GM15510 (cell line): Measurements from ENCODE around the gene ABLIM2.

Experiments
- POLR2A ChIP-seq: IDR thresholded peaks from 3 replicates; pipeline ENCODE4 v1.6.1; 2011; ENCODE audit warnings: borderline replicate concordance; ENCODE audit not compliant: insufficient read length; ENCODE audit errors: extremely low read depth

The ABLIM2 gene

GRCh38 chr4:8198206-8198905 is 39.7 kb upstream of the ABLIM2 start:
- TF ChIP-seq POLR2A: no peak

DNA sequence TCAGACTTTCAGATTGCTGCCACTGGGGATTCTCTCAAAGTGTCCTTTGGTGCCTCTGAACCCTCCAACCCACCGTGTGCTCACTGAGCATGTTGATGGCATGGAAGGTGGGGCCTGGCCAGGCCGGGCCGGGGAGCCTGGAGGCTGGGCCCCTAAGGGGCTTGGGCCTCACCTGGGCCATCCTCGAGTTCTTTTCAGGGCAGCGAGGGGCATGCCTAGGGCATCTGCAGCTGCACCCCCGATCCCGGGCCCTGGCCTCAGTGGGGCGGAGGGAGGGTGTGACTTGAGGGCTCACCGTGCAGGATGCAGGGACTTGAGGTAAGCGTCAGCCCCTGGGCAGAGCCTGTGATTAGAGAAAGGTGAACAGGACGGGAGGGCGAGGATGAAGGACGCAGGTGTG is 38.9 kb upstream of the ABLIM2 start:
- no peak for TF ChIP-seq POLR2A

DNA sequence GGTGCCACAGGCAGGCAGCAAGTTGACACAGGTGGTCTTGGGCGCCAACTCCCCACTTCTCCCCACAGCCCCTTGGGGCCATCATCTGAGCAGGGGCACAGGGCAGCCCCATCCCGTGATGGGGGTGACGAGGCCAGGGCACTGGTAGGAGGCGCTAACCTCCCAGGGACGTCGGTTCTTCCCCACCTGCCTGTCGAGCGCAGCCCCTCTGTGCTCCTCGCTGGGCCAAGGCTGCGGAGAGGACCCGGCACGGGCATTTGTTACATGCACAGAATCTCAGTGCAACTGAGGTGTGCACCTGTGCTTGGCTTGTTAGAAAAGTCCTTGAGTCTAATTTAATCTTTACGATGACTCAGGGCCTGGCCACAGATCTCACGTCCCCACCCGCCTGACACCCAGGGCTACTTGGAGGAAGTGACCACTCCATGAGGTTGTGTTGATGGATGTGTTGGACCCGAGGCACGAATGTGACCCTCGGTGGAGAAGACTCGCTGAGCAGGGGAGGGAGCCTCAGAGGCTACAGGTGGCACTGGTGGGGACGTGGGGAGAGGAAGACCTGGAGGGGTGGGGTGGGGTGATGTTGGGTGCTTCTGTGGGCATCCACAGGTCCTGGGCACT is 37.3 kb upstream of the ABLIM2 start:
- TF ChIP-seq POLR2A: no peak

DNA sequence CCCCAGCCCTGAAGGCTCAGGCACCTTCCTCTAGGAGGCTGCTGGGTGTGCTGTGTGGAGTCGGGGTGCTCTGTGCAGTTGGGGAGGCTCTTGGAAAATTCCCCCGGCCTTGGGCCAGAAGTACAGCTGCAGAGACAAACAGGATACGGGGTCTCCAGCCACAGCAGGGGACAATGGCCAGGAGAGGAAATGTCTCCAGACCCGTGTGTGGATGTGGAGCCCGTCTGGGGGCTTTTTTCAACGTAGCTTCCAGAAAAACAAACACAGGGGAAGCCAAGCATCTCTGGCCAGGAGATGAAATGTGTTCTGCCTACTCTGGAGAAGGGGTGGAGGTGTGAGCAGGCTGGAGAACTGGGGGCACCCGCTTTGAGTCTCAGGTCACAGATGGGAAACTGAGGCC is 36.8 kb upstream of the ABLIM2 start:
- TF ChIP-seq POLR2A: no peak

DNA sequence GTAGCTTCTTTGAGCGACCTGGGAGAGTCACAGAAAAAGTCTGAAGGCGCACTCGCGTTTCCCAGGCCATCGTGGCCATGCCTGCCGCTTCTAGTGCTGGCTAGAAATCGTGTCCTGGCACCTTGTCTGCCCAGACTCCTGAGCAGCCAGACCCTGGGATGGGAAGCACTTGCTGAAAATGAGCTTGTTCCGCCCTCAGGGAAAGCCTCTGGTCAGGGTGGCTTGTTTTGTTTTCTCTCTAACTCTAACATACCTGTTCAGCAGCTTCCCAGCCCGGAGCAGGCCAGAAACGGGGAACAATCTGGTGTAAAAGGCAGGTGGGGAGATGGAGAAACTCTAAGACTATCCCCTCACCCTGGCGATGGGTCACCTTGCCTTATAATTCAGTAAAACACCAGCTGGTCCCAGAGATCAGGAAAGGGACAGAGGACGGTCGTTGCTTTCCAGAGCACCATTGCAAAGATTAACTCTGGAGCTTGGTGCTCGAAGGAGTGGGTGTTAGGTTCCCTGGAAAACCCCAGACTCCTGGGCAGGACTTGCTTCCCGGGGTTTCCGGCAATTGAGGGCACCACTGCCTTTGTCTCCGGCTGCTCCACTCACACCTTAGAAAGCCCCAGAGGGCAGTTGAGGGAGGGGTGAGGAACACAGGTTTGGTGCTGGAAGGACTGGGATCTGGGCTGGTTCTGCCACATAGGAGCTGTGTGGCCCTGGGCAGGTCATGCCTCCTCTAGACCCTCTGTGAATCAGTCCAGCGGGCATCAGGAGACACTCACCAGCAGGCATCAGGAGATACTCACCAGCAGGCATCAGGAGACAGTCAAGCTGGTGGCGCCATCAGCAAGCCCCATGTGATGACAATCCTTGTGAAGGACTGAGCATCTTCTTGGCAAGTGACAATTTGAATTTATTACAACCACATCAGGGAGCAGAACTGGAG is 36.0 kb upstream of the ABLIM2 start:
- TF ChIP-seq POLR2A: no peak

- TF ChIP-seq POLR2A: no peak
Observed at GRCh38 chr4:8192748-8193738, 34.4 kb upstream of the ABLIM2 start.

DNA sequence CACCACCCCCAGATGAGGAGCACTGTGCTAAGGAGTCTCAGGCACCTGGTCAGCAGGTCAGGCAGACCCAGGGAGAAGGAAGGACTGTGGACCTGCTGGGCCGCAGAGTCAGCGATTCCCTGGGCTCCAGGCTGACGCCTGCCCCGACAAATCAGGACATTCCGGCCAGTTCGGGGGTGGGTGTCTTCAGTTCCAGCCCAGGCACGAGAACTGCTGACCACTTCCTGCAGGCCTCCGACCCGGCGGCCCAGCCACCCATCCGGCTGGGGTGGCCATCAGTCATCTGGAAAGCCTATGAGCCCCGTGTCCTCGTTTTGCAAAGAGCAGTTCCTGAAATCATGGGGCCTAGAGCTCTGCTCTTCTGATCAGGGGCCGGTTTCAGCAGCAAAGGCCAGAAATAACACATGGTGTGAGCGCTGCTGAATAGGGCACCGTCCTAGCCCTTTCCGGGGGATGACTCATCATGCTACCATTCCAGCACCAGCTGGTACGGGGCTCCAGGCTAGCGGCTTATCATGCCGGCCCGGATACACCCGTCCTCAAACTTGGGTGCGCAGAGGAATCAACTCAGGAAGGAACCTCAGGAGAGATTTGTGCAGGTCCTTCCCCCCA is 32.6 kb upstream of the ABLIM2 start:
- no peak for TF ChIP-seq POLR2A

GRCh38 chr4:8189551-8190466 is 31.2 kb upstream of the ABLIM2 start:
- TF ChIP-seq POLR2A: no peak

DNA sequence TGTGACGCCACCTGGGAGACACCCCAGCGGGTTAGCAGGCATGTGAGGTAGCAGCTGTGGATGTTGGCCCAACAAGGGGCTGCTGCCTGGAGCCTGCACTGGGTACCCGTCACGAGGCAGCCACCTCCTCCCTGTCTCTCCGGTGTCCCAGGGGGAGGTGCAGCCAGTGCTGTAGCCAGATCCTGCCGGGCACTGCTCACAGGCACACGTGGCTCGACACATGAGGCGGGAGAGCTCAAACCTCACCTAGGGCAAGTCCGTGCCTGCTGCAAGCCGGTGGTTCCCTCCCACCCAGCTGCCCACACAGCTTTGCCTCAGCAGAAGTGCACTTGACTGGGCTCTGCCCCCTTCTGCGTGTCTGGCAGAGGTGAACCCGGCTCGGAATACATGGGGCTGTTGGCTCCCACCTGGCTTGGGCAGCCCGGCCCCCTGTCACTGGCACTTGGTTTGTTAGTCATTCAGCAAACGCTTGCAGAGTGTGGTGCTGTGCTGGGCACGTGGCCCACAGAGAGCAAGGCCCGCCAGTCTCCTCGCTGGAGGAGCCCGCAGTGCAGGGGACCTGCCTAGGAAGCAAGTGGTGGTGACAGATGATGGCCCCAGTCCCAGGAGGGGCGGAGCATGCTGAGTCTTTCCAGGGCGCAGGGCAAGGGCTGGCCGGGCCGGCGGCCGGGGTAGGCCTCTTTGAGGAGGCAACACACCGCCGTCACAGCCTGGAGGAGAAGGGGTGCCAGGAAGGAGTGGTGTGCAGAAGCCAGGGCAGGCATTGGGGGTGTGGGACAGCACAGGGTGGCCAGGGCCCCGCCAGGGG is 30.3 kb upstream of the ABLIM2 start:
- TF ChIP-seq POLR2A: no peak

- TF ChIP-seq POLR2A: no peak
Observed at GRCh38 chr4:8188085-8188484, 29.5 kb upstream of the ABLIM2 start.

DNA sequence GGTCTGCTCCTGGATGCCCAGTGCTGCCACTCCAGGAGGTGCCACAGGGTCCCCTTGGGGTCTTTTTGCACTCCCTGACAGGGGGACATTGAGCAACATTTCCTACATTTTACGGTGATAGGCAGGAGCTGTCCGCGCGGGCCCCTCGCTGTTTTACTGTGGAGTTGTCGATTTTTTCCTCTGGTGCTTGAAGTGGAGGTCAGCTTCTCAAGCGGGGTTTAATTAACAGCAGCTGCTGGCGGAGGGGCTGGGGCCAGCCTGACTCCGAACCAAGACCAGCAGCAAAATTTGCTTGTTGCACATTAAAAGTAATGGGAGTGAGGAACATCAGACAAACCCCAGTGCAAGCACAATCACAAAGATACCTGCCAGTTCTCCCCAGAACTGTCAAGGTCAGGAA is 27.3 kb upstream of the ABLIM2 start:
- TF ChIP-seq POLR2A: no peak

DNA sequence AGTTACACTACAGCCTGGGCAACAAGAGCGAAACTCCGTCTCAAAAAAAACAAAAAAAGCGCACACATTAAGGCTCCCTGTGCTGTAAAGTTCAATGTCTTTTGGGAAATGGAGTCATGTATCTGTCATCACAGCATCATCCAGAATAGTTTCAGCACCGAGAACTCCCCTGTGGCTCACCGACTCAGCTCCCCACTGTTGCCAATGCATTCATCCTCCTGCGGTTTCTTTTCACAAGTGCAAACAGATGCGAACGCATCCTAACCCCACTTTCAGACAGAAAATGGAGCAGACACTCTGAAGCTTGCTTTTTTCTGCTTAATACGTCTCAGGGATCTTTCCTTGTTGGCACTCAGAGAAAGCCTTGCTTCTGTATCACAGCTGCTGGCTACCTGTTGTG is 26.7 kb upstream of the ABLIM2 start:
- no peak for TF ChIP-seq POLR2A

DNA sequence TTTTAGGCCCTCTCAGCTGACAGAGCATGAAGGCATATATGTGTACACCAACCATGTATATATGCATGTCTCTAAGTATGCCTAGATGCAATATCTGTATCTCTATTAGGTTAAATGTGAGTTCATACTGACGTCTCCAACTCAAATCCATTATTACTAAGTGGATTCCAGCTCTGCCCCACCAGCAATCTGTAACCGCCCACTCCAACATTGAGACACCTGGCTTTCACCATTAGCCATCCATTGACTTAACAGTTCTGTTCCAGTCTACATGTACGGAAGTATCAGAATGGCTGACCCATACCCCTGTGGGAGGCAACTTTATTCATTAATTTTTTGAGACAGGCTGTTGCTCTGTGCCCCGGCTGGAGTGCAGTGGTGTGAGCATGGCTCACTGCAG is 25.4 kb upstream of the ABLIM2 start:
- no peak for TF ChIP-seq POLR2A
